Endothelial cell of hepatic sinusoid (primary cell): ENCODE measurements around the gene MYCBPAP.

ENCODE experiments used
- in situ Hi-C: cut with HindIII; loops from 2 replicates; pipeline ENCODE4 v1.10.0; 2017; ENCODE audit warnings: low sequenced_read_pairs

MYCBPAP gene

GRCh38 chr17:50484386-50485155 is 23.7 kb upstream of the MYCBPAP start:
- in situ Hi-C loops: no loop called here

- in situ Hi-C loops: no loop called here
Measured at GRCh38 chr17:50487213-50488096, 20.8 kb upstream of the MYCBPAP start.

DNA sequence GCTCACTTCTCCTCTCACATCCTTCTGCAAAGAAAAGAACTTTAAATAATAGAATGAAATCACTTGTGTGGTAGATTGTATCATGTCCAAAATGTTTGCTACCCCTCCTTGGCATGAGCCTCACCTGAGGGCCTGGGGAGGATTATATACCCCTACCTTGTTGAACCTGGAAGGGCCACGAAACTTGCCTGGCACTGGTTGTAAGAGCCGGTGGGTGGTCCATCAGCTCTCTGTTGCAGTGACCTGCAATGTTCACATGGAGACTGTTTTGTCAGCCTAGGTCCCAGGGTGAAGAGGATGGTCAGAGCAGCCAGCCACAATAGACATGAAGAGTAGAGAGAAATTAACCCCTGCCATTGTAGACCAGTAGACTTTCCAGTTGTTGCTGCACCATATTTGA is 19.4 kb upstream of the MYCBPAP start:
- in situ Hi-C loops: no loop called here

- in situ Hi-C loops: no loop called here
Measured at GRCh38 chr17:50491505-50491904, 16.7 kb upstream of the MYCBPAP start.

- in situ Hi-C loops: no loop called here
Measured at GRCh38 chr17:50492214-50492613, 16.0 kb upstream of the MYCBPAP start.

DNA sequence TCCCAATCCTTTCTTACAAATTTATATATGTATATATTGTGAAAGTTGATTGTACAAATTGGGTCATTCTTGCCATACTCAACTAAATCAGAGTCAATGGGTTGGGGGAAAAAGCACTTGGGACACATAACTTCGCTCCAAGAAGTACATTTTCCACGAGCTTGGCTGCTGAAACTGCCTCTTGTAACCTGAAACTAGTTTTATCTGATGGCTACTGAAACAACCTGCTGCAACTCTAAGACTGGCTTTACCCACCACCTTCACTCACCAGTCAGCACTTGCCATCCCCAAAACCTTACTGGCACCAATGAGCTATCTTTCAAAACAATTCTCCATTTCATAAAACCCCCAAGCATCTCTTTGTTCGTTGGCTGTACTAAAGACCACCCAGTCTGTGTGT is 14.5 kb upstream of the MYCBPAP start:
- in situ Hi-C loops: no loop called here

DNA sequence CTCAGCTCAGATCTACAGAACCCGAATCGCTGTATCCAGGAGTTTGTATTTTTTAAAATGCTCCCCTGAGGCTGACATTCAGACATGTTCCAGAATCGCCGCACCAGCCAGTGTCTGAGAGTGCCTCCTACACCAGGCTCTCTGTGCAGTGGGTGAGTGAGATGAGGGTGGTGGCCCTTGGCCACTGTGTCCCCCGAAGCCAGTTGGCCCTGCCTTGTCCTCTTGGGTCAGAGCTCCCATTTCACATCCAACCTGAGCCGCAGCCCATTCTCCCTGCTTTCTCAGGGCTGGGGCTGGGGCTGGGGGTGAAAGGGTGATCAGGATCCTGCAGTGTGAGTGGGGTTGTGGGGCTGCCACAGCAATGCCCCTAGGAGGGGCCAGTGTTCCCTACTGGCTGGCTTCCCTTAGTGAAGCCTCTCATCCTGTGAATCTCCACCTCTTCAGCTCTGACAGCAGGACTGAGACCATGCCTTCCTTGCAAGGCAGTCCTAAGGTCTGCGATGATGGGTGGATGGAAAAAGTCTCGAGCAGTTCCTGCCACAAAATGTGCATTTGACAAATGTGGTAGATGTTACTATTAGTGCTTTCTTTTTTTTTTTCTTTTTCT is 12.9 kb upstream of the MYCBPAP start:
- in situ Hi-C loops: no loop called here

DNA sequence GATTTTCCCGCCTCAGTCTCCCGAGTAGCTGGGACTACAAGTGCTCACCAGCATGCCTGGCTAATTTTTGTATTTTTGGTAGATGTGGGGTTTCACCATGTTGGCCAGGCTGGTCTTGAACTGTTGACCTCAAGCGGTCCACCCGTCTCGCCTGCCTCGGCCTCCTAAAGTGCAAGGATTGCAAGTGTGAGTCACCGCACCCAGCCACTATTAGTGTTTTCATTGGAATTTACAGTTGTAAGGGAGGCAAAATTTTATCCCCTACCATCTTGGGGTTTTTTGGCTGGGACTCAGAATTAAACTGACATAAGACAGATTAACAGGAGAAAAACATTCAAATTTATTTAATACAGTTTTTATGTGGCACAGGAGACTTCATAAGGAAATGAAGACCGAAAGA is 12.3 kb upstream of the MYCBPAP start:
- in situ Hi-C loops: no loop called here

DNA sequence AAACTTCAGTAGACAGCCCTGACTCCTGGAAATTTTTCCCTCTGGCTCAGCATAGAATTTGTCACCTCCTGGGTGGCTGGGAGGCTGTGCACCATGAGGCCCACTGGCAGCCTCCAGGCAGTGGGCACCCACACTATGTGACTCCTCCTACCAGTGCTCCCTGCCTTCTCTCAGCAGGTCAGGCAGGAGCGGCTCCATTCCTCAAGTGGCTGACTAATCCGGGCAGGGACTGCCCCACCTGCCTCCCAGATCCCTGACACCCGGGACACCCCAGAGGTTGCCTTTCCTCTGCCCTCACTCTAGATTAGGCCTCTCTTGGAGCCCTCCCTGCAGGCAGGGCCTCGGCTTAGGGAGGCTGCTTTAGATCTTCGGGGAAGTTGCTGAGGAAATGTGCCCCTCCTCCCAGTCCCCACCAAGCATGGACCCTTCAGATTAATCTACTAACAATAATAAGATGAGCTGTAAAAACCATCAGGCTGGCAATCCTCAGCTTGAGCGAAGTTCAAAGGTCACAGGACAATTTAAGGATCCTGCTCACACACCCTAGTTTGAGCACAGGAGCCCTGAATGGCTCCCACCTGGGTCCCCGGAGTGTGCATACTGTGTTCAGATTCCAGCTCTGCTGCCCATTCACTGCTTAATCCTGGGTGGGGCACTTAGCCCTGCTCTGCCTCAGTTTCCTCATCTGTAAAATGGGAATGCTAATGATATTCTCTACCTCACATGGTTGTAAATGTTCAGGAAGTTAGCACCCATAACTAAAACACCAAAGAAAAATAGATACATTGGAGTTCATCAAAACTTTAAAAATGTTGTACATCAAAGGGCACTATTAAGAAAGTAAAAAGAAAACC is 10.0 kb upstream of the MYCBPAP start:
- in situ Hi-C loops: no loop called here

DNA sequence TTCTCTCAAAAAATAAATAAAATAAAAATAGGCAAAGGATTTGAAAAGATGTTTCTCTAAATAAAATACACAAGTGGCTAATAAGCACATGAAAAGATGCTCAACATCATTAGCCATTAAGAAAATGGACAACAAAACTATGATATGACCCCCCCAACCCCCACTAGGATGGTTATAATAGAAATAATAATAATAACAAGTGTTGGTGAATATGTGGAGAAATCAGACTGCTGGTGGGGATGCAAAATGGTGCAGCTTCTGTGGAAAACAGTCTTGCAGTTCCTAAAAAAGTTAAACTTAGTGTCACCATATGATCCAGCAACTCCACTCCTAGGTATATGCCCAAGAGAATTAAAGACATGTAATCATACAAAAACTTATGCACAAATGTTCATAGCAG is 9.0 kb upstream of the MYCBPAP start:
- in situ Hi-C loops: no loop called here

DNA sequence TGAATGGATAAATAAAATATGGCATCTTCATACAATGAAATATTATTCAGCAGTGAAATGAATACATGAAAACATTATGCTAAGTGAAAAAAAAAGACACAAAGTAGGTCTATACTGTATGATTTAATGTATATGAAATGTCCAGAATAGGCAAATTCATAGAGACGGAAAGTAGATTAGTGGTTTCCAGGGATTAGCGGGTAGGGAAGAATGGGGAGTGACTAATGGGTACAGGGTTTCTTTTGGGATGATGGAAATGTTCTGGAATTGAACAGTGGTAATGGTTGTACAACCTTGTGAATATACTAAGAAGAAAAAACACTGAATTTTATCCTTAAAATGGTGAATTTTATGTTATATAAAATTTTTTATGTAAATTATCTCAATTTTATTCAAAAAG is 8.5 kb upstream of the MYCBPAP start:
- in situ Hi-C loops: no loop called here

DNA sequence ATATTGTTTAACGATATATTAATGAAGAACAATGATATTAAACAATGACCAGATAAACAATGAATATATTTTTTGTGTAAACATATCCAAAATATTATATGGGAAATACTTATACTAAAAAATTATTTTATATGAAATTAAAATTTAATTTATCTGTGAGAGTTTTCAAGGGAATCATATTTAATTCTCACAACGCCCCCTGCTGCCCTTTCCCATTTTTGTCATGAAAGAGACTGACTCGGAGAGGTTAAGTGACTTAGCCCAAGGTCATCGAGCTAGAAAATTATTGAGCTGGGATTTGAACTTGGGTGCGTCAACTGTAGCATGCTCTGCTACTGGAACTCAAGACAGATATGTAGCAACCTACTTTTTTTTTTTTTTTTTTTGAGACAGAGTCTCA is 7.2 kb upstream of the MYCBPAP start:
- in situ Hi-C loops: no loop called here

GRCh38 chr17:50502301-50502990 is 5.8 kb upstream of the MYCBPAP start:
- in situ Hi-C loops: no loop called here

GRCh38 chr17:50505591-50506130 is 2.6 kb upstream of the MYCBPAP start:
- in situ Hi-C loops: no loop called here

DNA sequence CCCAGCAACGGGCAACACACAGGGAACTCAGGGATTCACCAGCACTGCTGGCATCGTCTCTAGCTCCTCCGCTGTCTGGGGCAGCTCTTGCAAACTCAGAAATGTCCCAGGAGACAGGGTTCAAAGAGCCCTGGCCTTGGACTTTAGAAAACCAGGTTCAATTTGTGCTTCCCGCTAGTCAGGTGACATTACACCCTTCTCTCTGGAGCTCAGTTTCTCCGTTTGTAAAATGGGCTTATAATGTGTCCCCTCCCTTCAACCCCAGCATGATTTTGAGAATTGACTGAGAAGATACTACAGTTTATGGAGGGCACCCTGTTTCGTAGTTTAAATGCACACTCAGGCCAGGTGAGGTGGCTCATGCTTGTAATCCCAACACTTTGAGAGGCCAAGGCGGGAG is 1.9 kb upstream of the MYCBPAP start:
- in situ Hi-C loops: no loop called here

GRCh38 chr17:50508573-50509460 is 578 bp downstream of the MYCBPAP start:
- in situ Hi-C loops: no loop called here

DNA sequence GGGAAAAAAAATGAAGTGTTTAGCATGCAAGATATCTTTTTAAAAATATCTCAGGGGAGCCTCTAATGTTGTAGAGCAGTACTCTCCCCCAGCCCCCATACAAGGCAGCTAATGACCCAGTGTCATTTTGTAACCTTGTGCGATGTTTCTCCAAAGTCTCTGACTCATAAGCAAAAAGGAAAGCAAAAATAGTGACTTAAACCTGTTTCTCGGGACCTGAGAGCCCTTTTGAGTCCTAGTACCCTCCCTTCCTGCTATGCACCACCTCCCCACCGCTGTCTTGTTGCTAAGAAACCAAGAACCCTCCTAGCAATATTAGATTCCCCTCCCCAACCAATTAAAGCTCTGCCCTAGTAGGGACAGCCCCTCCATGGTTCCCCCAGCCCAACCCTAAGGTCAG is 2.8 kb downstream of the MYCBPAP start:
- in situ Hi-C loops: no loop called here

- in situ Hi-C loops: no loop called here
Measured at GRCh38 chr17:50513495-50513894, 5.3 kb downstream of the MYCBPAP start.

DNA sequence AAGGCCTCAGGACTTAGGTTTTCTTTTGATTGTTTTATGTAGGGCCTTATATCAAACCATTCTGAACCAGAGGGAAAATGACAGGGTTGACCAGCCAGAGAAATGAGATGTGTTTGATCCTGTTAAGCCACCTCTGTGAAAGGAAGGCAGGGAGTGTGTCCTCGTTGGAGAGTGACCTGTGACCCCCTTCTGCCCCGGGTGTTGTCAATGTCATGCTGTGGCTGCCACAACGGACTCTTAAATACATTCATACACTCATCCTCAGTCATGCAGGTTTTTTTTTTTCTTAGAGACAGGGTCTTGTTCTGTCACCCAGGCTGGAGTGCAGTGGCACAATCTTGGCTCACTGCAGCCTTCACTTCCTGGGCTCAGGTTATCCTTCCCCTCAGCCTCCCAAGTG is 6.1 kb downstream of the MYCBPAP start:
- in situ Hi-C loops: no loop called here
